Keratinocyte (primary cell): Measurements from ENCODE around the gene NHSL2. TPM values are rescaled to one million over a fixed set of nuclear protein-coding genes. Genes with fewer than 3 reads are reported as not detected.
"Not testable (repeated sequence)": the region's sequence is repeated elsewhere in the genome, so short reads cannot be mapped to it uniquely, and the experiment has no call there.

ENCODE experiments used
- DNase-seq: peaks from one replicate; pipeline ENCODE4 v3.0.0-alpha.2; 2011; ENCODE audit warnings: low read depth, missing footprints, low spot score
- FAIRE-seq: peaks from 2 replicates; lab custom pipeline; 2011; peaks lifted over from hg19 to GRCh38; lab: Jason Lieb, UNC
- H2AFZ ChIP-seq: 2 replicates; pipeline ENCODE4 v1.6.0; 2012; ENCODE audit warnings: low read length, control low read depth, inconsistent platforms; ENCODE audit not compliant: control insufficient read depth
- H3K27ac ChIP-seq: 2 replicates; pipeline ENCODE4 v1.5.1; 2011; ENCODE audit warnings: low read length; ENCODE audit not compliant: control insufficient read depth, insufficient read depth
- H3K27me3 ChIP-seq: 3 replicates; pipeline ENCODE4 v1.6.0; 2011; ENCODE audit warnings: low read length; ENCODE audit not compliant: control insufficient read depth, insufficient read depth; ENCODE audit errors: extremely low read depth
- H3K36me3 ChIP-seq, 2 experiments: 2 replicates in 1 of 2; 3 replicates in 1 of 2; pipeline ENCODE4 v1.5.1; 2011; ENCODE audit warnings: low read length in 2 of 2, mild to moderate bottlenecking in 1 of 2; ENCODE audit not compliant: control insufficient read depth in 2 of 2, insufficient read depth in 2 of 2; ENCODE audit errors: extremely low read depth in 1 of 2
- H3K4me1 ChIP-seq: 3 replicates; pipeline ENCODE4 v1.5.1; 2011; ENCODE audit warnings: low read length; ENCODE audit not compliant: control insufficient read depth, insufficient read depth; ENCODE audit errors: extremely low read depth
- H3K4me2 ChIP-seq: 3 replicates; pipeline ENCODE4 v1.6.0; 2011; ENCODE audit warnings: low read depth, low read length; ENCODE audit not compliant: control insufficient read depth, insufficient read depth; ENCODE audit errors: extremely low read depth
- H3K4me3 ChIP-seq, 3 experiments: fragments of 200-600 bp in 1 of 3; sonication (generic) in 1 of 3; 2 replicates in 2 of 3; 3 replicates in 1 of 3; pipeline ENCODE4 v1.5.1; 2011 to 2016; ENCODE audit warnings: low read length in 3 of 3, mild to moderate bottlenecking in 3 of 3, control low read depth in 2 of 3, inconsistent platforms in 1 of 3, low read depth in 1 of 3, mixed read lengths in 1 of 3, mixed run types in 1 of 3, moderate library complexity in 1 of 3; ENCODE audit not compliant: control insufficient read depth in 2 of 3, insufficient read depth in 2 of 3; ENCODE audit errors: extremely low read depth in 1 of 3
- H3K79me2 ChIP-seq: 2 replicates; pipeline ENCODE4 v1.6.0; 2012; ENCODE audit warnings: low read length; ENCODE audit not compliant: control insufficient read depth, insufficient read depth
- H3K9ac ChIP-seq: 3 replicates; pipeline ENCODE4 v1.6.0; 2011; ENCODE audit warnings: low read length; ENCODE audit not compliant: control insufficient read depth, insufficient read depth; ENCODE audit errors: extremely low read depth
- H3K9me1 ChIP-seq: 3 replicates; pipeline ENCODE4 v1.6.0; 2011; ENCODE audit warnings: low read length; ENCODE audit not compliant: control insufficient read depth, insufficient read depth; ENCODE audit errors: extremely low read depth
- H3K9me3 ChIP-seq: 2 replicates; pipeline ENCODE4 v1.5.1; 2012; ENCODE audit warnings: low read depth, low read length; ENCODE audit not compliant: control insufficient read depth
- H4K20me1 ChIP-seq: 3 replicates; pipeline ENCODE4 v1.6.0; 2011; ENCODE audit warnings: low read length; ENCODE audit not compliant: control insufficient read depth, insufficient read depth; ENCODE audit errors: extremely low read depth
- CTCF ChIP-seq, 3 experiments: IDR thresholded peaks in 1 of 3; conservative IDR thresholded peaks in 1 of 3; optimal IDR thresholded peaks in 1 of 3; 2 replicates in 2 of 3; 3 replicates in 1 of 3; pipeline versions ENCODE3 to v1.5.1; 2011; ENCODE audit warnings: low read length in 3 of 3, mild to moderate bottlenecking in 3 of 3, moderate library complexity in 2 of 3, control low read depth in 1 of 3, inconsistent platforms in 1 of 3; ENCODE audit not compliant: insufficient read depth in 2 of 3; ENCODE audit errors: extremely low read depth in 1 of 3
- EZH2 ChIP-seq: IDR thresholded peaks from one replicate; pipeline ENCODE4 v1.6.1; 2012; ENCODE audit warnings: inconsistent platforms, mild to moderate bottlenecking, low read length, moderate library complexity
- dilution Hi-C: fragments of 300-500 bp; cut with MboI; formaldehyde crosslinking; loops from one replicate; pipeline ENCODE4 v1.7.0; 2020; ENCODE audit warnings: low sequenced_read_pairs; ENCODE audit not compliant: extremely low pct_ligation_motif_present
- polyA plus RNA-seq, 5 experiments: library from polyadenylated mRNA; depleted of rRNA in 3 of 5; stranded (reverse) in 3 of 5; stranded (forward) in 1 of 5; unstranded in 1 of 5; fragments of >200 nt; gene quantifications; 1 replicate in 1 of 5; 2 replicates in 3 of 5; 3 replicates in 1 of 5; pipeline versions ENCODE4 v1.2.1 to v1.2.3, GENCODE V29; 2011 to 2012; ENCODE audit warnings: missing spikeins in 2 of 5, low read depth in 1 of 5, low replicate concordance in 1 of 5

NHSL2 gene
- polyA plus RNA-seq, 1 donor (not counting 4 experiments of a cell fraction or from before 2014, with no cell fraction given), result 0.04 TPM

GRCh38 chrX:71872542-71873458 is 37.8 kb upstream of the NHSL2 start:
- dilution Hi-C loops, result no loop called here
- Histone ChIP-seq H4K20me1 (no peaks in the 10 kb centered on the region), H3K9me3 (peaks cover 3% of the 10 kb centered on the region), H3K4me1 (no peaks in the 10 kb centered on the region), H3K9me1 (no peaks in the 10 kb centered on the region), H3K4me3 (no peak overlapping the region), H3K79me2 (no peaks in the 10 kb centered on the region), H3K27me3 (peaks cover 7% of the 10 kb centered on the region), H2AFZ (no peak overlapping the region), H3K9ac (no peak overlapping the region), H3K27ac (no peak overlapping the region), H3K4me2 (no peak overlapping the region), H3K36me3 (no peaks in the 10 kb centered on the region)
- DNase-seq (no peak), FAIRE-seq (no peak)
- TF ChIP-seq EZH2, result no peak
- no peak for TF ChIP-seq CTCF (optimal IDR thresholded peaks at IDR 0.05 in 1 of 3, IDR thresholded peaks at IDR 0.05 in 1 of 3, conservative IDR thresholded peaks at IDR 0.05 in 1 of 3; ENCODE audit: extremely low read depth in 1 of 3, insufficient read depth in 2 of 3, low read length in 3 of 3)

- Histone ChIP-seq H3K4me1 (no peaks in the 10 kb centered on the region), H3K9me3 (peaks cover 3% of the 10 kb centered on the region), H3K27me3 (peaks cover 7% of the 10 kb centered on the region), H3K4me3 (no peak overlapping the region), H3K27ac (no peak overlapping the region), H3K79me2 (no peaks in the 10 kb centered on the region), H4K20me1 (no peaks in the 10 kb centered on the region), H3K4me2 (no peak overlapping the region), H3K36me3 (no peaks in the 10 kb centered on the region), H3K9me1 (no peaks in the 10 kb centered on the region), H3K9ac (no peak overlapping the region), H2AFZ (no peak overlapping the region)
- dilution Hi-C loops, result no loop called here
- DNase-seq (no peak), FAIRE-seq (no peak)
- no peak for TF ChIP-seq EZH2
Measured at GRCh38 chrX:71873459-71873833, 37.2 kb upstream of the NHSL2 start.

GRCh38 chrX:71876841-71877240 is 33.8 kb upstream of the NHSL2 start:
- H3K9me1 ChIP-seq, H3K4me2 ChIP-seq, DNase-seq, H3K4me1 ChIP-seq, H3K79me2 ChIP-seq, H3K36me3 ChIP-seq, H3K27me3 ChIP-seq, H4K20me1 ChIP-seq, dilution Hi-C loops, H3K9me3 ChIP-seq, H2AFZ ChIP-seq, FAIRE-seq, H3K27ac ChIP-seq, H3K9ac ChIP-seq, H3K4me3 ChIP-seq: not testable (repeated sequence)
